ENCODE results near the gene TTC9B. TPM values are rescaled to one million over a fixed set of nuclear protein-coding genes. Genes with fewer than 3 reads are reported as not detected.

The TTC9B gene
- total and polyA plus RNA-seq, 2 experiments from 2014 or later = 0.13 TPM; not detected in 1

GRCh38 chr19:40257096-40257517, 38.9 kb upstream of the TTC9B start:
- Histone ChIP-seq H3K27me3 (no peaks in the 10 kb centered on the region), H3K4me1 (ENCODE audit: low read depth) (no peaks in the 10 kb centered on the region), H3K27ac (no peak overlapping the region), H3K36me3 (peaks cover 9% of the 10 kb centered on the region), H3K9me3 (ENCODE audit: low read depth) (no peaks in the 10 kb centered on the region), H3K4me3 (no peak overlapping the region)
- no peak for DNase-seq (ENCODE audit: low read depth in 1 of 2, low spot score in 1 of 2)
- TF ChIP-seq CTCF (IDR thresholded peaks at IDR 0.05; ENCODE audit: low read depth, low read length) = no peak

GRCh38 chr19:40256512-40256911, 38.3 kb upstream of the TTC9B start:
- TF ChIP-seq CTCF (IDR thresholded peaks at IDR 0.05; ENCODE audit: low read depth, low read length) = no peak
- Histone ChIP-seq H3K27me3 (no peaks in the 10 kb centered on the region), H3K4me3 (no peak overlapping the region), H3K4me1 (ENCODE audit: low read depth) (no peaks in the 10 kb centered on the region), H3K36me3 (peaks cover 9% of the 10 kb centered on the region), H3K9me3 (ENCODE audit: low read depth) (no peaks in the 10 kb centered on the region), H3K27ac (no peak overlapping the region)
- DNase-seq (ENCODE audit: low read depth in 1 of 2, low spot score in 1 of 2) = no peak

- Histone ChIP-seq H3K36me3 (peaks cover 9% of the 10 kb centered on the region), H3K4me3 (no peak overlapping the region), H3K27ac (no peak overlapping the region), H3K9me3 (ENCODE audit: low read depth) (no peaks in the 10 kb centered on the region), H3K27me3 (no peaks in the 10 kb centered on the region), H3K4me1 (ENCODE audit: low read depth) (no peaks in the 10 kb centered on the region)
- TF ChIP-seq CTCF (IDR thresholded peaks at IDR 0.05; ENCODE audit: low read depth, low read length) = no peak
- no peak for DNase-seq (ENCODE audit: low read depth in 1 of 2, low spot score in 1 of 2)
These were observed 37.5 kb upstream of the TTC9B start for GRCh38 chr19:40255619-40256166.

GRCh38 chr19:40254714-40255418, 36.7 kb upstream of the TTC9B start:
- no peak overlapping the region for H3K27ac ChIP-seq
- H3K36me3 ChIP-seq = peaks cover 9% of the 10 kb centered on the region
- no peaks in the 10 kb centered on the region for H3K4me1 ChIP-seq (ENCODE audit: low read depth)
- no peaks in the 10 kb centered on the region for H3K9me3 ChIP-seq (ENCODE audit: low read depth)
- no peaks in the 10 kb centered on the region for H3K27me3 ChIP-seq
- H3K4me3 ChIP-seq = no peak overlapping the region
- DNase-seq (ENCODE audit: low read depth in 1 of 2, low spot score in 1 of 2) = no peak
- no peak for TF ChIP-seq CTCF (IDR thresholded peaks at IDR 0.05; ENCODE audit: low read depth, low read length)

- Histone ChIP-seq H3K36me3 (peaks cover 9% of the 10 kb centered on the region), H3K27ac (no peak overlapping the region), H3K4me1 (ENCODE audit: low read depth) (no peaks in the 10 kb centered on the region), H3K4me3 (no peak overlapping the region), H3K27me3 (no peaks in the 10 kb centered on the region), H3K9me3 (ENCODE audit: low read depth) (no peaks in the 10 kb centered on the region)
- no peak for DNase-seq (ENCODE audit: low read depth in 1 of 2, low spot score in 1 of 2)
- TF ChIP-seq CTCF (IDR thresholded peaks at IDR 0.05; ENCODE audit: low read depth, low read length) = no peak
These were observed 35.5 kb upstream of the TTC9B start for GRCh38 chr19:40253611-40254092.

All from cardiac muscle cell (in vitro differentiated cells and primary cell).